ENCODE measurements around the gene EFNB1. TPM values are rescaled to one million over a fixed set of nuclear protein-coding genes. Genes with fewer than 3 reads are reported as not detected.

EFNB1 gene
- total and polyA plus RNA-seq, 10 of the 15 experiments (the other 5 are each of a cell fraction or from before 2014, with no cell fraction given) = 0.02 to 1.0 (median 0.81) TPM; not detected in 1

GRCh38 chrX:68794461-68794860 is 34.4 kb upstream of the EFNB1 start:
- no peak overlapping the region for H3K9ac ChIP-seq (ENCODE audit: control insufficient read depth, insufficient read depth, low read length)
- H3K79me2 ChIP-seq (ENCODE audit: control insufficient read depth, insufficient read depth, low read length) = no peaks in the 10 kb centered on the region
- BruUV-seq (replicated peaks) = no TSS peak
- TF ChIP-seq FOS (IDR thresholded peaks at IDR 0.05; ENCODE audit: borderline replicate concordance, extremely low read depth, insufficient read length) (no peak), RUNX3 (IDR thresholded peaks at IDR 0.05; ENCODE audit: low read length) (no peak), ZNF24 (IDR thresholded peaks at IDR 0.05) (no peak), ZSCAN29 (IDR thresholded peaks at IDR 0.05) (no peak), ZBTB40 (IDR thresholded peaks at IDR 0.05; ENCODE audit: borderline replicate concordance) (no peak), SP1 (IDR thresholded peaks at IDR 0.05; ENCODE audit: low read depth, low read length) (no peak), ZBTB33 (IDR thresholded peaks at IDR 0.05) (no peak), ASH2L (IDR thresholded peaks at IDR 0.05; ENCODE audit: borderline replicate concordance, low read depth) (no peak), RELB (IDR thresholded peaks at IDR 0.05; ENCODE audit: low read depth) (no peak)
- in situ Hi-C loops (cut with MboI) = no loop called here
- ATAC-seq (no peak), FAIRE-seq (no peak), DNase-seq (ENCODE audit: low read depth, low spot score) (no peak)
- no peaks in the 10 kb centered on the region for H4K20me1 ChIP-seq (ENCODE audit: control insufficient read depth, insufficient read depth)
- intact Hi-C loops (cut with micrococcal nuclease; ENCODE audit: unreplicated experiment) = no loop called here
- 47% methylated on average over 4 of the region's 4 CpGs for WGBS (ENCODE audit: insufficient coverage, insufficient replicate concordance, low lambda C conversion rate, missing lambda C conversion rate)
- CTCF ChIA-PET = no interaction called here
- H3K4me1 ChIP-seq (ENCODE audit: control insufficient read depth, insufficient read depth, low read length) = no peaks in the 10 kb centered on the region
- no peak overlapping the region for H3K4me2 ChIP-seq (ENCODE audit: control insufficient read depth, insufficient read depth)
- H3K9me3 ChIP-seq (replicated peaks; ENCODE audit: control insufficient read depth, insufficient read depth, low read length) = no peaks in the 10 kb centered on the region; the same call in 2 of the 3 replicates
- no peak overlapping the region for H3K4me3 ChIP-seq
- no peaks in the 10 kb centered on the region for H3K27me3 ChIP-seq (replicated peaks in 1 of 2; ENCODE audit: control insufficient read depth in 2 of 2, insufficient read depth in 2 of 2, low read length in 1 of 2)
- RAD21 ChIA-PET (ENCODE audit: unreplicated experiment) = no interaction called here
- no peak overlapping the region for H3K27ac ChIP-seq (ENCODE audit: control insufficient read depth, insufficient read depth)
- no peaks in the 10 kb centered on the region for H3K36me3 ChIP-seq (ENCODE audit: control insufficient read depth in 2 of 2, insufficient read depth in 2 of 2, low read length in 1 of 2)
- POLR2A ChIA-PET = no interaction called here
- no peak overlapping the region for H2AFZ ChIP-seq (ENCODE audit: control insufficient read depth, low read depth, low read length)
- SMC1A ChIA-PET (ENCODE audit: uncharacterized antibody, unreplicated experiment) = interaction anchor here (0.5 kb wide), 1 partner anchor 1395 kb away, joined by 3 read pairs; no protein-coding TSS in a partner anchor
